ENCODE measurements around the gene UBAC2.
"Not testable (repeated sequence)": the region's sequence is repeated elsewhere in the genome, so short reads cannot be mapped to it uniquely, and the experiment has no call there.

UBAC2 gene

GRCh38 chr13:99399623-99399974 is 198.9 kb downstream of the UBAC2 start:
- DNase-seq: no peak

GRCh38 chr13:99403458-99403971 is 202.9 kb downstream of the UBAC2 start:
- DNase-seq: no peak

GRCh38 chr13:99404005-99404755 is 203.5 kb downstream of the UBAC2 start:
- no peak for DNase-seq

- no peak for DNase-seq
These were observed 205.3 kb downstream of the UBAC2 start for GRCh38 chr13:99405966-99406365.

- DNase-seq: no peak
These were observed 206.1 kb downstream of the UBAC2 start for GRCh38 chr13:99406799-99407201.

- no peak for DNase-seq
These were observed 207.4 kb downstream of the UBAC2 start for GRCh38 chr13:99407906-99408702.

- no peak for DNase-seq
These were observed 208.0 kb downstream of the UBAC2 start for GRCh38 chr13:99408703-99409000.

- not testable (repeated sequence) for DNase-seq
These were observed 208.9 kb downstream of the UBAC2 start for GRCh38 chr13:99409461-99410083.

GRCh38 chr13:99410646-99411475 is 210.2 kb downstream of the UBAC2 start:
- DNase-seq: not testable (repeated sequence)

- DNase-seq: no peak
These were observed 212.2 kb downstream of the UBAC2 start for GRCh38 chr13:99412856-99413255.

- no peak for DNase-seq
These were observed 213.7 kb downstream of the UBAC2 start for GRCh38 chr13:99414048-99414995.

- no peak for DNase-seq
These were observed 214.5 kb downstream of the UBAC2 start for GRCh38 chr13:99415014-99415650.

GRCh38 chr13:99415851-99416331 is 215.2 kb downstream of the UBAC2 start:
- DNase-seq: peak; percentile 61

GRCh38 chr13:99416411-99417121 is 215.9 kb downstream of the UBAC2 start:
- no peak for DNase-seq

GRCh38 chr13:99417201-99418102 is 216.8 kb downstream of the UBAC2 start:
- no peak for DNase-seq

- DNase-seq: no peak
These were observed 217.6 kb downstream of the UBAC2 start for GRCh38 chr13:99418103-99418842.

GRCh38 chr13:99418843-99419140 is 218.1 kb downstream of the UBAC2 start:
- no peak for DNase-seq

- no peak for DNase-seq
These were observed 219.1 kb downstream of the UBAC2 start for GRCh38 chr13:99419591-99420243.

Data from stimulated activated CD4-positive, alpha-beta T cell treated with anti-CD3 and anti-CD28 coated beads, Interleukin-4, amount 100 ng/mL, for 1 hour (primary cell).